HG02678 (cell line): ENCODE results near the gene NCAPD3.
A peak's percentile ranks its signal among the peaks of the same experiment; 100 is the strongest.

Source experiments
- ATAC-seq: cut with Tn5 transposase; IDR thresholded peaks from one replicate; pipeline ENCODE4 v1.9.1; 2021; ENCODE audit warnings: mild to moderate bottlenecking, moderate library complexity; ENCODE audit not compliant: unreplicated experiment

NCAPD3 gene

DNA sequence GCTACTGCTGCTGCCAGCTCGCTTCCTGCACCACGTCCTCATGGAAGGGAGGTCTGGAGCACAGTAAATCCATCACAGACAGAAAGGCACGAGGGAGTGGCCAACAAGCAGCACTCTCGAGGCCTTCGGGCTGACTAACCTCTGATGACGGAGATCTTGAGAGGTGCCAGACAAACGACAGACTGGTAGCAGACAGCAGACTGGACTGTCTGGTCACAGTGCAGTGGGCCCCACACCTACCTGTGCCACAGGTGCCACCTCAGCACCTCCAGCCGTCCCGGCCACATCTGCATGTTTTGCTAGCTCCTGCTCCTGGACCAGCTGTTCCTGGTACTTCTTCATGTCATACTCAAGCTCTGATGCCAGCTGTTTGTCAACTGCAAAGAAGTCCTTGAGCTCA, 64.1 kb downstream of the NCAPD3 start:
- ATAC-seq = no peak

DNA sequence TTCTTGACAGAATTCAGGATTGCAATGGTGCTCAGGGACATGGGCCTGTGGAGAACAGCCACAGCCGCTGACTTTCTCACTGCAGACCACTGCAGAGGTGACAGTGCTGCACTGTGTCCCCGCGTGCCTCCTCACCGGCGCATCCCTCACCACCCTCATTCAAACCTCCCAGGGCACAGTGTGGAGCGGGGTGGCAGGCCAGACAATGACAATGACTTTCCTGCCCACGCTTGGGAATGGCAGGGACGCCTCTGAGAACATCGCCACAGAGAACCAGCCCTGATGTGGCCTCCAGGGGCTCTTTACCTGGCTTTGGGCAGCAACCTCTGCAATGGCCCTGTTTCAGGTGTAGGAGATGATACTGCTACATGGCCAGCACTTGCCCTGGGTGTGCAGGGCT, 65.7 kb downstream of the NCAPD3 start:
- ATAC-seq = no peak

DNA sequence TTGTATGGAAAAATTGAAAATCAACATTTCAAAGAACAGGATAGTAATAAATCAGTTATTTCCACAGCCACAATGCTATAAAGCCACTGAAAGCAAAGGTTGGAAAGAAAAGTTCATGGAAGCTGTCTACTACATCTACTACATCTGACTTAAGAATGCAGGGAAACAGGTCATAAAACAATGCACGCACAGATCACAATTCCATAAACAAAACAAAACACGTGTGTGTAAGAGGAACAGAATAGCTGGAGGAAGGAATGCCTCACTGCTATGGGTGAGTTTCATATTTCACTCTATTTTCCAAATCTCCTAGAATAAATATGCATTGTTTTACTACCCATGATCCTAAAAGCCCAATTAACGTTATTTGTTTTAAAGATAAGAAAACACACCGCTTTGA, 66.3 kb downstream of the NCAPD3 start:
- ATAC-seq = no peak

DNA sequence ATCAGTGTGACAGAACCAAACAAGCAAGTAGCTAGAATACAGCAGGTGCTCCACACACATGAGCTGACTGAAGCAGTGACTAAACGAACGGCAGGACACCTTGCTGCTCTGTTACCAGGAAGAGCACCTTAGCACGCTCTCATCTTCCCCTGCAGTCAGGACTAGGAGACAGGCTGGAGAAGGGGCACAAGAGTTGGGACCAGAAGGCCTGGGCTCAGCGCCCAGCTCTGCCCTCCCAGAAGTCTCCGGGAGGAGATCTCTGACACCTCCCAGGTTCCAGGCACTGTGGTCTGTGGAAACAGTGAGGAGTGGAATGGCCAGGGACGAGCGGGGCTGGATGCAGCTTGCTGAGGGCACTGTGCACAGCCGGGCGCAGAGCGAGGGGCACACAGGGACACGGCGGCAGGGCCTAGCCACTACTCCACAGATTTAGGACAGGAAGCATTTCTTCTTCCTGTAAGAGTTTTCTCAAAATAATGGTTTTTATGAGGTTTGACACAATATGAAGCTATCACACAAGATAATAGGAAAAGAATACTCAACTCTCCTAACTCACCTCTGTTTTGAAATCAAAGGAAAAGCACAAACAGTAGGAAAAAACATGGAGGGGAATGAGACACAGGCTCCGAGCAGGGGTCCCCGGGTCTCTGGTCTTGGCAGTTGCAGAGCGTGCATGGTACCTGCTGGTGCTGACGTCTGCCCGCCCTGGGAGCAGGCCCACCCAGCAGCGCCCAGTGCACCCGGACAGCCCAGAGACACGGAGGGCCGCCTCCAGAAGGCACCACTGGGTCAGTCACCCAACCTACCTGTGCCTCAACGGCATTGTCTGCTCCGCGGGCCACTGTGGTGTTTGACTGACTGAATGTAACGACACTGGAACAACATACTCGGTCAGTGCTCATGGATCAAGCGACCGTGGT, 67.6 kb downstream of the NCAPD3 start:
- no peak for ATAC-seq

DNA sequence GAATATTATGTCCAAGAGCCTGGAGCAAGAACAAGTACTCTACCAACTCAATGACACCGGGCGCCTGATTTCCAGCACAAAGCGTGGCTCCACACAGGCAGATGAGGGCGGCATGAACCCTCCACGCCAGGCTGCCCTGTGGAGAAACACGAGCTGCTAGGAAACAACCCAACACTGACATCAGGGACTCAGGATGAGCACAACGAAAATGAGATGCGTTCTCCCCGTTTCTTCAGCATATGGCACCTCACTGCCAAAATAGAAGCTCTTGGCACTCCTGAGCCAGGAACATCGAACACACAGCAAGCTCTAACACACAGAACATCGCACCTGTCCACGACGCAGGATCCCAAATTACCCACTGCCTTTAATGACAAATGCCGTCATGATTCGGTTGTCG, 68.3 kb downstream of the NCAPD3 start:
- ATAC-seq = no peak

DNA sequence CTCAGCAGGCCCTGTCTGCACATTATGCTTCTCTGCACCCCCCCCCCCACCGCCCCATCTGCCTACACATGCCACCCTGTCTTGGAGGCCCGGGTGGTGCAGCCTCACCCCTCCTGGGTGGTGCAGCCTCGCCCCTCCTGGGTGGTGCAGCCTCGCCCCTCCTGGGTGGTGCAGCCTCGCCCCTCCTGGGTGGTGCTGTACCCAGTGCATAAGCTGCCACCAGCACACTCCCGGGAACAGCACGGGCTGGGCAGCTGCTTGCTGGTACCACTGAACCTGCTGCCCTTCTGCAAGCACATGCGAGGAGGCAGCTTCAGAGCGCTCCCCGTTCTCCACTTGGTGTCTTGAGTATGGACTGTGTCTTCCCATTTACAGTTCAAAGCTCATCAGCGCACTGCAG, 69.3 kb downstream of the NCAPD3 start:
- no peak for ATAC-seq

DNA sequence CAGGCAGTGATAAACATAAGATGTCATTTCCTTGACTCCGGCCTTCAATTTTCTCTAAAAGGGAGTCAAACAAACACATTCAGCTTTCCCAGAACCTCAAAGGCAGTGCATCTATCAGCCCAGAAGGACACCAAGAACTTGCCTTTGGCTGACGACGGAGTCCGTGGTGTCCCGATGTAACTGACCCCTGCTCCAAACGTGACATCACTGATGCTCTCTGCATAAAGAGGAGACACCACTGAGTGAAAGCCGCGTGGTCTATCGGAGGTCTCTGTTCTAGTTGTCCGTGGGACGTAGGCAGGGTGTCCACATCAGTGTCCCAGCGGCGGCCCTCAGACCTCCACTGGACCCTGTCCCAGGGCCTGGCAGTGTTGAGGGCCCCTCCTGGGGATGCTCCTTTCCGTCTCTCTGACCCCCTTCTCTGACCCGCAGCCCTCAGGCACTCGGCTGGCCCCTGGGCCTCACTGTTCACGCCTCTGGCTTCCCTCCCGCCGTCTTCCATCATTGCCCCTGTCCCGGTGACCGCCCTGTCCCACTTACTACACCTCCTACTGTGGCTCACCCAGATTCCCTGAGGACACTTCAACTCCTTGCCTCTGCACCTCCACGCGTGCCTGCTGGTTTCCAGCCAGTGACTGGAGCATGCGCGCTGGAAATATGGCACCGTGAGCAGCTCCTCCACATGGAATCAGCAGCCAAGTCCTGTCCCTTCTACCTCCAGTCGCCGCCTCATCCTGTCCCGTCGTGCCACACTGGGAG, 70.4 kb downstream of the NCAPD3 start:
- no peak for ATAC-seq

DNA sequence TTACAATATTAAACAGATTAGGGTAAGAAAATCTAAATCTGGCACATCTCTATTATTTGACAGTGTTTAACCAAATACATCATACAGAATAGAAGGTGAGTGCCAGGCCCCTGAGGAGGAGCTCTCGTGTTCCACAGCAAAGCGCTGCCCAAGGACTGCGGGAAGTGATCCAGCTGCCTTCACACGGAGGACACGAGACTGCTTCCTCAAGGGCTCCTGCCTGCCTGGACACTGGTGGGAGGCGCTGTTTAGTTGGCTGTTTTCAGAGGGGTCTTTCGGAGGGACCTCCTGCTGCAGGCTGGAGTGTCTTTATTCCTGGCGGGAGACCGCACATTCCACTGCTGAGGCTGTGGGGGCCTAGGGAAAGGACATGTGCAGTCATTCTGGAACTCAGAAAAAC, 71.1 kb downstream of the NCAPD3 start:
- ATAC-seq = no peak

DNA sequence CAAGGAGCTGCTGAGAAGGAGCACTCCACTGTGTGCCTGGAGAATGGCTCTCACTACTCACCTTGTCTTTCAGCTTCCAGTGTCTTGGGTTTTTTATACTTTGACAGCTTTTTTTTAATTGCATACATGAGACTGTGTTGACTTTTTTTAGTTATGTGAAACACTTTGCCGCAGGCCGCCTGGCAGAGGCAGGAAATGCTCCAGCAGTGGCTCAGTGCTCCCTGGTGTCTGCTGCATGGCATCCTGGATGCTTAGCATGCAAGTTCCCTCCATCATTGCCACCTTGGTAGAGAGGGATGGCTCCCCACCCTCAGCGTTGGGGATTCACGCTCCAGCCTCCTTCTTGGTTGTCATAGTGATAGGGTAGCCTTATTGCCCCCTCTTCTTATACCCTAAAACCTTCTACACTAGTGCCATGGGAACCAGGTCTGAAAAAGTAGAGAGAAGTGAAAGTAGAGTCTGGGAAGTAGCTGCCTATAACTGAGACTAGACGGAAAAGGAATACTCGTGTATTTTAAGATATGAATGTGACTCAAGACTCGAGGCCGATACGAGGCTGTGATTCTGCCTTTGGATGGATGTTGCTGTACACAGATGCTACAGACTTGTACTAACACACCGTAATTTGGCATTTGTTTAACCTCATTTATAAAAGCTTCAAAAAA, 72.6 kb downstream of the NCAPD3 start:
- ATAC-seq = no peak

DNA sequence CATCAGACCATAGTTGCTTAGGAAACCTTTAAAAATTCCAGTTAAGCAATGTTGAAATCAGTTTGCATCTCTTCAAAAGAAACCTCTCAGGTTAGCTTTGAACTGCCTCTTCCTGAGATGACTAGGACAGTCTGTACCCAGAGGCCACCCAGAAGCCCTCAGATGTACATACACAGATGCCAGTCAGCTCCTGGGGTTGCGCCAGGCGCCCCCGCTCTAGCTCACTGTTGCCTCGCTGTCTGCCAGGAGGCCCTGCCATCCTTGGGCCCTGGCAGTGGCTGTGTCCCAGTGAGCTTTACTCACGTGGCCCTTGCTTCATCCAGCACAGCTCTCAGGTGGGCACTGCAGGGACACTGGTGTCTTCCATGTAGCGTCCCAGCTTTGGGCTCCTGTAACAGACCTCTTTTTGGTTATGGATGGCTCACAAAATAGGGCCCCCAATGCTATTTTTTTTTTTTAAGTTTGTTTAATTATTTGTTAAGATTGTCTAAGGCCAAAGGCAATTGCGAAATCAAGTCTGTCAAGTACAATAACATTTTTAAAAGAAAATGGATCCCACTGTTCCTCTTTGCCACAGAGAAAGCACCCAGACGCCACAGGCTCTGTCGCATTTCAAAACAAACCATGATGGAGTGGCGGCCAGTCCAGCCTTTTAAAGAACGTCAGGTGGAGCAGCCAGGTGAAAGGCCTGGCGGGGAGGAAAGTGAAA, 73.4 kb downstream of the NCAPD3 start:
- ATAC-seq = no peak

DNA sequence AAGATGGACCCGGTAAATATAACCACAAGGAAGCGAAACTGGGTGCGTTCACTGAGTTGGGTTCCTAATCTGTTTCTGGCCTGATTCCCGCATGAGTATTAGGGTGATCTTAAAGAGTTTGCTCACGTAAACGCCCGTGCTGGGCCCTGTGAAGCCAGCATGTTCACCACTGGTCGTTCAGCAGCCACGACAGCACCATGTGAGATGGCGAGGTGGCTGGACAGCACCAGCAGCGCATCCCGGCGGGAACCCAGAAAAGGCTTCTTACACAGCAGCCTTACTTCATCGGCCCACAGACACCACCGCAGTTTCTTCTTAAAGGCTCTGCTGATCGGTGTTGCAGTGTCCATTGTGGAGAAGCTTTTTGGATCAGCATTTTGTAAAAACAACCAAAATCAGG, 74.4 kb downstream of the NCAPD3 start:
- no peak for ATAC-seq

DNA sequence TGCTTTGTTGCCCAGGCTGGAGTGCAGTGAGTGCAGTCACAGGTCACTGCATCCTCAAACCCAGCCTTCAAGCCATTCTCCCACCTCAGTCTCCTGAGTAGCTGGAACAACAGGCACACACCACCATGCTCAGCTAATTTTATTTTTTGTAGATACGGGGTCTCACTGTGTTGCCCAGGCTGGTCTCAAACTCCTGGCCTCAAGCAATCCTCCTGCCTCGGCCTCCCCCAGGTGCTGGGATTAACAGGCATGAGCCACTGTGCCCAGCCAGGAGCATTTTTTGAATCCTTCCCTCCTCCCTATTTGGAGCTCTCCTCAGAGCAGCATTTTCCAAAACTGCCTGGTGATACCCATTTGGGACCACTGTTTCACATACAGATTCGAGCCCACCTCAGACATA, 77.2 kb downstream of the NCAPD3 start:
- no peak for ATAC-seq

DNA sequence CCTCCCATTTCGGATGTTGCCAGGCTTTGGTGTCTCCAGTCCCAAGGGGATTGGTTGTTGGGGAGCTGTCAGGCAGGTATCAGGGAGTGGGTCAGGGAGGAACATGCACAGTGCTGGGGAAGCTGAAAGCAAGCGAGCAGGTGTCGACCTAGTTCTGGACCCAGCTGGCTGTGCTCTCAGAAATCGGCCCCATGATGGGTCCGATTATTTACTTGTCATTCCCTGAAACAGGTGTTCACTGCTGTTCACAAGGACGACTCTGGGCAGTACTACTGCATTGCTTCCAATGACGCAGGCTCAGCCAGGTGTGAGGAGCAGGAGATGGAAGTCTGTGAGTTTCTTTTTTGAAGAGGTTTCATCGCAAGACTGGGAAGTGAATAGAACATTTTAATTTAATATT, 78.1 kb downstream of the NCAPD3 start:
- no peak for ATAC-seq

DNA sequence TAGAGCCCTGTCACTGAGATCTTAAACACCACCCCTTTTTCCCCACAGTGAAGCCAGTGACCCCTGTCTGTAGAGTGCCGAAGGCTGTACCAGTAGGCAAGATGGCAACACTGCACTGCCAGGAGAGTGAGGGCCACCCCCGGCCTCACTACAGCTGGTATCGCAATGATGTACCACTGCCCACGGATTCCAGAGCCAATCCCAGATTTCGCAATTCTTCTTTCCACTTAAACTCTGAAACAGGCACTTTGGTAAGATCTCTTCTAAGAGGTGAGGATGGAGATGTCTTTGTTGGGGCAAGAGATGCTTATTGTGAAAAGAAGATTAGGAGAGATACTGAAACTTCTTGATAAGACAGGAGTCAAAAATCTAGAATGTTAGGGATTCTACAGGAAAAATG, 79.0 kb downstream of the NCAPD3 start:
- ATAC-seq = no peak

DNA sequence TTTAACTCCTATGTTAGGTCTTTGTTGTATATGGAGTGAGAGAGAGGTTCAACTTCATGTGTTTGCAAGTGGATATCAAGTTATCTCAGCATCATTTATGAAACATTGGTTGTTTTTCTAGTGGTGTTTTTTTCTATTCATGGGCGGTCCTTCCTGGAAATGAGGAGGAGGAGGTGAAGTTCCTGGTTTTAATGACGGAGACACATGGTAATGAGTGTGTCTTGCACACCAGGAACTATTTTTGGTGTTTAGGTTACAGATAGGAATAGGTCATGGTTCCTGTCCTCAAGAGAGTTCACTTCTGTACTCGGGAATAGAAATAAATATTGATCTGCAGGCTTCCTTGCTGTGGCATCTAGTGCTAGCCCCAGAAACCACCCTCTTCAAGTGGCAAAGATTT, 80.0 kb downstream of the NCAPD3 start:
- ATAC-seq = no peak

DNA sequence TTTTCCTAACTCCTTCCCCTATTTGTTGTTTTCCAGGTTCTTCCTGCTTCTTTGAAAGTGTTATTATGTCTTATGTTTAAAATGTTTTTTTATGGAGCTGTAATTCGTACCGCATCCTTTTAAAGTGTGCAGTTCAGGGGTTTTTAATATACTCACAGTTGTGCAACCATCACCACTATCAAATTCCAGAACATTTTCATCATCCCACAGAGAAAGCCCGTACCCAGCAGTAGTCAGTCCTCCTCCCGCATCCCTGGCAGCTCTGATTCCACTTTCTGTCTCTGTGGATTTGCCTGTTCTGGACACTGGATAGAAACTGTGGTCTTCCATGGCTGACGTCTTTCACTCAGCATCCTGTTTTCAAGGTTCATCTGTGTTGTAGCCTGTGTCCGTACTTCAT, 81.2 kb downstream of the NCAPD3 start:
- no peak for ATAC-seq

DNA sequence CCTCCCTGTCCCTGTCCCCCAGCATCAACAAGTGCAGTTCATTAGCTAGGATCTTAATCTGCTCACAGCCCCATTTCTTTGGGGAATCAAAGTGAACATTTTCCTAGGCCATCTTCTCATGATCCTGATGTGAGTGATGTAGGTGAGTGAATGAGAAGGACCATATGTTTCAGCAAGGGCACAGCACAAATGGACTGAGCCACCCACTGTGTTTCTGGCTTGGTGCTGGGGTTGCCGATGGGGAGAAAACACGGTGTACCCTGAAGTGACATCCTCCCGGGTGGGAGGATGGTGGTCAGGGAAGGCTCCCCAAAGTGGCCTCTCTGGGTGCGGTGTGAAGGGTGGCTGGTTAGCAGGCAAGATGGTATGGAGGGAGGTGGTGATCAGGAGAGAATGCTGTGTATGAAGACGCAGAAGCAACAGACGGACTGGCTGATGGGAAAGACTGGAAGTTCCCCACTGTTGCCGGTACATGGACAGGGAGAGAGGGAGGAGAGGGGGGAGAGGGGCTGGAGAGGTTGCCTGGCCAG, 82.7 kb downstream of the NCAPD3 start:
- no peak for ATAC-seq

DNA sequence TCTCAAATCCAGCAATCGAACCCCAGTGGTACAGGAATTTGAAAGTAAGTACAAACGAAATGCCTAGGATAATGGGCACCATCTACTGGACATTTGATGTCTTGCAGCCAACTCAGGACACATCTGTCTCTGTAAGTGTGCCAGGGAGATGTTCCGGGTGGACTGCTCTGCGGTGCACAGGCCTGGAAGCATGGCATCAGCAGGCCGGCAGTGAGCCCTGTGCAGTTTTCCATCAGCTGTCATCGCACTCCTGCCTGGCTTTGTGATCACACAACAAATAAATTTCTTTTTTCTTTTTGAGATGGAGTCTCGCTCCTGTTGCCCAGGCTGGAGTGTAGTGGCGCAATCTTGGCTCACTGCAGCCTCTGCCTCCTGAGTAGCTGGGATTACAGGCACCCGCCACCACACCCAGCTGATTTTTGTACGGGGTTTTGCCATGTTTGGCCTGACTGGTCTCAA, 83.9 kb downstream of the NCAPD3 start:
- peak; percentile 65 for ATAC-seq

DNA sequence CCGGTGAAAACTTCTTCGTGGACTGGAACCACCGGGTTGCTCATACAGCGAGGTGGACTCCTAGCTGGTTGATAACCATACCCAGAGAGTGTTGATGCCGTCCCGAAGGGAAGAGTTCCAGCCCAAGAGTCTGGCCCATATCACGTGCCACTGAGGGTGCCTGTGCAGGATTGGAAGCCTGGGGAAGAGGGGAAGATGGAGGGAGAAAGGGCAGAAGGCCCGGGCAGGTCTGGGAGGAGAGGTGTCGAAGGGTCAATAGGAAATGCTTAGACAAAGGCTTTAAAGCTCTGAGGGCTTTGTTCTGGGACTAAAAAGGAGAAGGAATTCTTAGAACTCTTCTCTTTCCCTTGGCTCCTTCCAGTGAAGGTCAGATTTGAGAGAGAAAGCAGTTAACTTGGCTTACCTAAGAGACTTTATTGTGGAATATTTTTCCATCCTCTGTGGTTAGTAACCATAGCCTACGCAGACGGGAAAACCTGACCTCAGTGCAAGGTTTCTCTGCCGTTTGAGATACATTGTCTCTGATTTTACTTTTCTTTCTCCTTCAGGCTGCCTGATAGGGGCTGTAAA, 84.4 kb downstream of the NCAPD3 start:
- ATAC-seq = no peak

DNA sequence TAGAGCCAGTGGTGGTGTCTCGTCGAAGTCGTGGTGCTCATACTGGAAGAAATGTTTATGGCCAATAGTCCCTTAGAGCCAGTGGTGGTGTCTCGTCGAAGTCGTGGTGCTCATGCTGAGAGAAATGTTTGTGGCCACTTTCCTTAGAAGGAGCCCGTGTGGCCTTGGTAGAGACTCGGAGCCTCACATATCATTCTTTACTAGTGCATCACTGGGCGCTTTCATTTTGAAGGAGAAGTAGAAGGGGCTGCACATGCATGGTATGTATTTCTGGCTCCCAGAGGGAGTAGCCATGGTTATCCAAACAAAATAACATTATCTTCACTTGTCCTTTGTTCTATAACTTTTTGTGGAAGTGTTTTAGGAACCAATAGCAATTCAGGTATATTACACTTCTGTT, 85.4 kb downstream of the NCAPD3 start:
- ATAC-seq = no peak
